Esophagus mucosa (tissue), 1 donor: ENCODE data around the gene HOXB7. TPM values are rescaled to one million over a fixed set of nuclear protein-coding genes. Genes with fewer than 3 reads are reported as not detected.

Experiments used
- ATAC-seq: fragments of 200-7000 bp; cut with Tn5 transposase; one replicate; pipeline ENCODE4 v1.9.1; 2020
- total RNA-seq: library from RNA; stranded (reverse); gene quantifications from one replicate; pipeline ENCODE4 v1.2.4, GENCODE V29; 2023
- donor health status: DM: yes; HTN: yes; CAD: no.

The HOXB7 gene
- total RNA-seq, 1 donor from 2014 or later = 2.1 TPM

DNA sequence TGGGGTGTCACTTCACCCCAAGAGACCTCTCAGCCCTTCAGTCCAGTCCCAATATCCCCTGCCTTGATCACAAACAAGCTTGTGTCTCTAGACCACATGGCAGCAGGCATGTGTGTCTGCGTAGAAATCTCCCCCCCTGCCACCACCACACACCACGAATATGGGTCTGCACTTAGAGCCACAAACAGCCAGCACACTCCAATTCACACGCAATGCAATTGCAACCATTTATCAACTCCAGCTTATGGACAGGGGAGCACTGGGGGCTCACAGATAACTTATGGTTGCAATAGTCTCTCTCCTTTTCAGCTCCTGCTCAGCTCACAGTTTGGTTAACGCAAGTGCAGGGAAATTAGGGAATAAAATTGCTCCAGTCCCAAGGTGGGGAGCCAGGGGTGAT, 12.8 kb upstream of the HOXB7 start:
- ATAC-seq = no peak

DNA sequence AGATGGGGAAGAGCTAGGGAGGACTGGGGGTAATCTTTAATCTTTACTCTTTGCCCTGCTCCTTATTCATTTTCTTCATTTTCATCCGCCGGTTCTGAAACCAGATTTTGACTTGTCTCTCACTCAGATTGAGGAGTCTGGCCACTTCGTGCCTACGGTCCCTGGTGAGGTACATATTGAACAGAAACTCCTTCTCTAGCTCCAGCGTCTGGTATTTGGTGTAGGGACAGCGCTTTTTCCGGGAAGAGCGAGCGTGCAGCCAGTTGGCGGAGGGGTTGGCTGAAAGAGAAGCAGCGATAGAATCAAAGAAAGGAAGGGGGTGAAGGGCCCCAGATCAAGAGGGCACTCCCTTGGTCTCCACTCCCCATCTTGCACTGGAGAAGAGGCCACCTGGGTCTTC, 12.0 kb upstream of the HOXB7 start:
- ATAC-seq = no peak

DNA sequence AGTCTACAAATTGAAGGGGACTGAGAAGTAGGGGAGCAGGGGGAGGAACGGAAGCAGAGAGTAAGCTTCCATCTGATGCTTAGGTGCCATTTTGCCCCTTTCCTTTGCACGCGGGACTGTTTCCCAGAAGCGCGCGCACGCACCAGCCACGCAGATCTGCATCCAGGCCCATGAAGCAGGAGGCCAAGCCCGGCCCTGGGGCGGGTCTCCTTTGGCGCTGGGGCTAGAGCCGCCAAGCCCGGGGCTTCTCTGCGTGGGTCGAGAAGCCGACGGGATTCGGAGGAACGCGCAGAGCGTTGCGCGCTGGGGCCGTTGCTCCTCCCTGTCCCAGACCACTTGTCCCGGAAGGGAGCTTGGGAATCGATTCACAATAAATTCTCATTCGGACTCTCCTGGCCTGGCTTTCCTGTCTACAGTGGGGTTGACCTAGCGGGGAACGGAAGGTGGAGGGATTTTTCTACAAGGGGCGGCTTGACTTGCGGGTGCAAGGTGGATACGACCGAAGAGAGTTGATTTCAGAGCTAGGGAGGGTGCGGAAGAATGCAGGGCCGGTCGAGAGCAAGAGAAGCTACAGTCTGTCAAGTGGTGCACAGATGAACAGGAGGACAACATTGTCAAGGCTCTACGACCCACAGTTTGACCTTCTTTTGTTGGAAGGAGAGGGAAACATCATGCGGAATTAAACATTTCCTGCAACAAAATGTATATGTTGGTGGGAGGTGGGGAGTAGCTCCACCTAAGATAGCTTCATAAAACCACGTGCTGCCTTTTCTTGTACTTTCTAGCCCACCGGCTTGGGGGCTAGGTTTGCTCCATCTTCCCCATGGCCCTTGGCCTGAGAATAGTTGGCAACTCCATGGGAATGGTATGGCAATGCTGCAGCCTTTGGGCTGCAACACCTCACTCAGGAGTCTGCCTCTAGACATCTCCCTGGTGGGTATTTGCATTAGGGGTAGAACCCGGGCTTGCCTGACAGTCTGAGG, 10.9 kb upstream of the HOXB7 start:
- ATAC-seq = no peak

DNA sequence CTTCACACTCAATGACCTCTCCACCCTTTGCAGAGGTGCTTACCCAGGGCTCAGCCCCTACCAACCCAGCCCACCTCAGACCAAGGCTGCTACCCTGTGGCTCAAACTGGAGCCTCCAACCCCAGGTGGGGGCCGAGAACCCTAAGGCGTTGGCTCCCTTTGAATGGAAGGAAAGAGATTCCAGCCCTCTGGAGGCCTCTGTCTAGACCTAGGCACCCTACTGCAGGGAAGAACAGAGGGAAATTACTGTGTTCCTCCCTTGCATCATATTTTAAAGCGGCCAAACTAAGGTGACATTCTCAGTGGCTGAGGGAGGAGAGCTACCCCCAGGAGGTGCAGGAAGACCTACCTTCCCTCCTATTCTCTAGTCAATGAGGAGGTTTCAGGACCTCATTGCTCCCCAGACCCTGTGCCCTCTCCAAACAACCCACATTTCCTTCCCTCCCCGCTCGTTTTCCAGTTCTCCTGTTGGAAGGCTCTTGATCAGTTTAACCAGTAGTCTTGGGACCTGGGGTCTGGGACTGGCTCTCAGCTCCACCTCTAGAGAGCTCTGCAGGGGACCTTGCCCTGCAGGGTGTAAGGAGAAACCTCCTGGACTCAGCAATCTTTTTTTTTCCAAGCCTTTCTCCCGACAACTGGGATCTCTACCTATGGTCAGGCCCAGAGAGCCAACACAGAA, 9.8 kb upstream of the HOXB7 start:
- no peak for ATAC-seq

DNA sequence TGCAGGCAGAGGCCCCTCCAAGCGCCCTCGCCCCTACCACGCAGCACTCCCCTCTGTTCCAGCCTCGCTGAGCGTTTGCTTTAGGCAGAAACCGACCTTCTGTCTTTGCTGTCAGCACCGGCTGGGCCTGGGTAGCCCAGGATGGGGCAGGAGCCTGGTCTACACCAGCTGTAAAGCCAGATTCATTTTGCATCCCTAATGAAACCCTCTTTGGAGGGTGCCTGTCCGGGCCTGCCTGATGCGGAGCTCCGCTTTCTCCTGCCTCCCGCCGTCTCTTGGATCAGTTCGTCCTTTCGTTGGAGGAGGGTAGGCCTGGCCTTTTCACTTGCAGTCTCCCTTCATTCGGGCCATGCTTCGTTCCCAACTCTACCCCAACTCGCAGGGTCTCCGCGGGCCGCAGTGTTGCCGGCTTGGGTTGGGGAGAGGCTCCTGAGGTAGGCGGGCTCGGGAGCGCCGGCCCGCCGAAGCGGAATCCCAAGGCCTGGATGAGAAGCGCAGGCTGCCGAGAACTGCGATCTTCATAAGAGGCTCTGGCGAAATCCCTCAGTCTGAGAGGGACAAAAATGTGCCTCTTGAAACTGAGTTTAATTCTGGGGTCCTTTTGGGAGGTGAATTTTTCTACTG, 9.1 kb upstream of the HOXB7 start:
- no peak for ATAC-seq

DNA sequence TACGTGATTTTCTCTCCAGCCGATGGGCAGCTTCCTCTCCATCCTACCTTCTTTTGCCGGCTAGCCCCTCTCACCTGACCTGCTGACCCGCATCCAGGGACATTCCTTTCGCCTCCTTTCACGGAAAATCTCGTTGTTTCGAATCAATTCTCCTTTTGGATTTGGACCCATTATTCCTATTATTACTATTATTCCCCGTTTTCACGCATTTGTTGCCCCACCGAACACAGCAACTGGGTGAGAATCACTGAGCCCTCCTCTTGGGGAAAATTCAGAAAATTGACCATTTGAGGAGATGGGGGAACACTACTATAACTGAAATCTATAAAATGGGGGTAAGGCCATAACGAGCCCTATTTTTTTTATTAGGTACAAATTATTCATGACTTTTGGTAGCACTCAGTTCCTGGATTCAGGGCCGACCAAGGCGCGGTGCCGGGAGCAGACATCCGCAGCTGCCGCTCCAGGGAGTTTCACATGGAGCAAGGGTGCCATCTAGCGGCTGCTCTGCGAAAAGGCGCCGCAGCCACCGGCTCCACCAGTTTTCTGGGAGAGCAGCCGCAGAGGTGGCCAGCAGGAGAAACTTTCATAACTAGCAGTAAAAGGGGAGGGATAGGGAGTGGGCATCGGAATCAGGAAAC, 7.6 kb upstream of the HOXB7 start:
- peak; percentile 85 for ATAC-seq

DNA sequence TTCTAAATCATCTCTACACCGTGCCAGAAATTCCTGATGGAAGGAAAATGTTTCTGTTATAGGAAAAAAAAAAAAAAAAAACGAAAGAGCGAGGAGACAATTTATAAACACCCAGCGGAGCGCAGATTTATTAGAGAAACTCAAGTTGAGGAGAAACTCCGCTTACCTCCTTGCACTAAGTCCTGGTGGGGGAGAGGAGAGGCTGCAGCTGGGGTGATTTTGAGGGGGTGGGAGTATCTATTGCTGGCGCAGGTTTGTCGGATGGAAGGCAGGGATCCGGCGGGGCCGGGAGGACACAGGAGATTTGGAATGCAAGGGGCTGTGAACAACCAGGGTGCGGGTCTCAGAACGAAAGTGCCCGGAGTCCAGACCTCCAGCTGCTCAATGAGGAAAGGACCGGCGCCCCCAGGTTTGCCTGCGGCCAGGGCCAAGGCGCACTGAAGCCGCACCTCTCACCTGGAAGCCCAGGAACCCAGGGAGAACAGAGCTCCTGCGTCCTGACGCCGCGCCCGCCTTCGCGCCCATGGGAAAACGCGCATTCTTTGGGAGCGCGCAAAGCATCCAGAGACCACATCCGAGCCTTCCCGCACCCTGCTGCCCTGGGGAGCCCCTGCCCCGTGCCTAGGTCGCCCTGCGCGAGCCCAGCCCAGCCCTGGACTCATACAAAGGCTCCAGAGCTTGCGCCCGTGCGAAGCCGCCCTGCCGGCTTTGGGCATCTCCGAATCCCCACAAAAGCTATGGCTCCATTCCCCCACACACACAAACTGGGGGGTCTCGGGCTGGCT, 6.8 kb upstream of the HOXB7 start:
- ATAC-seq = peak; percentile 16

DNA sequence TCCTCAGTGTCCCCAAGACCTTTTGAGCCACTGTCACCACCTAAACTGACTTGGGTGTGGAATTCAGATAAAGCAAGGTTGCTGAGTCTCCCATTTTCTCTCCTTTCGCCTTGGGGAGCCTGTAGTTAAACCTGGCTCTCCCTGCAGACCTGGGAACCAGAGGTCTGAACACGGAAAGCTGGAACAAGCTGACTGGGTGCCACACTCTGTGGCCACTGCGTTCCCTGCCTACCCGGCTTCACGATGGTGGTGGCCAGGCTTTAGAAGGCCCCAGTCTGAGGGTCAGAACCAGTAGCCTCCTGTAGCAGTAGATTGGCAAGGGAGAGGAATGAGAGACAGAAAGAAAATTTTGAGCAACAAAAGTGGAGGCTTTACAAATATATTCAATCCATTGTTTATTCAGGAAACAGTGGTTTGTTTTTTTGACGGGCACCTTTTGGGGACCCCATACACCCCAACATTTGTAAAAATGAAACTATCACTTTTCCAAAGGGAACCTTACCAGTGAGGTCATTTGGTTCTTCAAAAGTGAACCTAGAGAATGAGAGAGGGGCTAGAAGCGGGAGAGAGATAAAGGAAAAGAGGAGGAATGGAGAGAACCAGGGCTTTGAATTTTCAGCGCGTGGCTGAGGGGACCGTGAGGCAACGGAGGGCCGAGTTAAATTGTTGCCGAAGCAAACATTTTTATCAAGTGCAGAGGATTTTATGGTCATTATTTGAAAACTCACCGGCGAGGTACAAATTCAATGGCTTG, 6.1 kb upstream of the HOXB7 start:
- no peak for ATAC-seq

DNA sequence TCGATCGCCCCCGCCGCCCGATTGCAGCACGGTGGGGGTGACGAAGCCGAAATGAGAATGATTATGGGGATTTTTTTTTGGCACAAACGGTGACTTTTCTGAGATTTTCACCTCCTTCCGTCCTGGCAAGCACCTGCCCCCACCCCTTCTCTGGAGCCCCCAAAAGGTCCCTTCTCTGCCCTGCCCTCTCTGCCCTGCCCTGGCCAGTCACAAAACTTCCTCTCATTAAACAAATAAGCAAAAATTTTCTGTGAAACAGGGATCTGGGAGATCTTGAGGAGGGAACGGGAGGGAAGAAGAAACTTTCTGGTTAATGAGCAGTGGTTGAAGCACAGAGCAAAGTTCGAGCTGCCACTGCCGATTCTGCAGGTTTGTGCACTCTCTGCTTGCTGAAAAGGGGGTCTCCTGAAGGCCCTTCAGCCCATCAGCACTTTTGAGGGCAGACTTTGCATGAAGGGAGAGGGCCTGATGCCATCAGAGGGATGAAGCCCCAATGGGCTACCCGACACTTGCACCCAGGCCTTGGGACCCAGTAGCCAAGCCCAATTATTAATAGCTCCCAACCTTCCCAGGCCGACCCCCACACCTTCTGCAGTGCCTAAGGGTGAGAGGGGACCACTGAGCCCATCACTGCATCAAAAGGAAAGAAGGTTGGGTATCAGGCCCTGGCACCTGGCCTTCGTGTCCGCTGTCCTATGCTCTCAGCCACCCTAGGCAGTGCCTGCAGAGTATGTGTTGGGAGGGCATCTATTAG, 5.3 kb upstream of the HOXB7 start:
- no peak for ATAC-seq

DNA sequence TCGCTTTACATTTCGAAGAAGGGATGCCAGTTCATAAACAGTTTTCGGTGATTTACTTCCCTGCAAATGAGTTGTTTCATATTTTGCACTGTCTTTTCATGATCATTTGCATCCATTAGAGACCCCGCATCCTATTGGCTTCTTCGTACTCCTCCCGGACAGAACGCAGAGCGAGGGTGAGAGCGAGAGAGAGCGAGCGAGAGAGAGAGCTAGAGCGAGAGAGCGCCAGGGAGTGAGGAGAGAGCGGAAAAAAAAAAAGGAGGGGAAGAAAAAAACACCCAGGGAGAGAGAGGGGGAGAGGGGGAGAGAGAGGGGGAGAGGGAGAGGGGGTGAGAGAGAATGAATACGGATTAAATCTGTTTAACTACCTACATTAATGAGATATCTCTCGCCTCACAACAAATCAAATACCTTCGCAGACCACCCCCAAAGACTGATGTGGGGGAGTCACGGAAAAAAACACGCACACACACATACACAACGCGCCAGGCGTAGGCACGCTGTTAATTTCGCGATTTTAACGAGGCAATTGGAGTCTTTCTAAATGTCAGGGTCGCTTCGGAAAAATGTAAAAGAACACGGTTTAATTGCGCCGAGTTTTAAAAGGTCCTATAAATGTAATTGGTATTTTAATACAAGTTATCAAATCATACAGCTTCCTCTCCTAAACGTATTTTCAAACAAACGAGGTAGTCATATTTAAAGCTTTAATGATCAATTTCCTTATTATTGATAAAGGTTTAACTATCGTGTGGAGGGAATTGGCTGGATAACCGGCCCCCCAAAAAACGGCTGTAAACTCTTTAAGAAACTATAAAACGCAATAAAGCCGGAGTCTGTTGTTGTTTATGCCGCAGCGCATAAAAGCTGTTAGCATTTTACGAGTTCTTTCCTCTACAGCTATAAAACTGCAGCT, 4.5 kb upstream of the HOXB7 start, which contains the start of gene HOXB8:
Gene HOXB8, minus strand, starts transcription at position 246 of the 916 bp plus-strand sequence. CDS start 588 bp downstream, outside the sequence.
- ATAC-seq = no peak

DNA sequence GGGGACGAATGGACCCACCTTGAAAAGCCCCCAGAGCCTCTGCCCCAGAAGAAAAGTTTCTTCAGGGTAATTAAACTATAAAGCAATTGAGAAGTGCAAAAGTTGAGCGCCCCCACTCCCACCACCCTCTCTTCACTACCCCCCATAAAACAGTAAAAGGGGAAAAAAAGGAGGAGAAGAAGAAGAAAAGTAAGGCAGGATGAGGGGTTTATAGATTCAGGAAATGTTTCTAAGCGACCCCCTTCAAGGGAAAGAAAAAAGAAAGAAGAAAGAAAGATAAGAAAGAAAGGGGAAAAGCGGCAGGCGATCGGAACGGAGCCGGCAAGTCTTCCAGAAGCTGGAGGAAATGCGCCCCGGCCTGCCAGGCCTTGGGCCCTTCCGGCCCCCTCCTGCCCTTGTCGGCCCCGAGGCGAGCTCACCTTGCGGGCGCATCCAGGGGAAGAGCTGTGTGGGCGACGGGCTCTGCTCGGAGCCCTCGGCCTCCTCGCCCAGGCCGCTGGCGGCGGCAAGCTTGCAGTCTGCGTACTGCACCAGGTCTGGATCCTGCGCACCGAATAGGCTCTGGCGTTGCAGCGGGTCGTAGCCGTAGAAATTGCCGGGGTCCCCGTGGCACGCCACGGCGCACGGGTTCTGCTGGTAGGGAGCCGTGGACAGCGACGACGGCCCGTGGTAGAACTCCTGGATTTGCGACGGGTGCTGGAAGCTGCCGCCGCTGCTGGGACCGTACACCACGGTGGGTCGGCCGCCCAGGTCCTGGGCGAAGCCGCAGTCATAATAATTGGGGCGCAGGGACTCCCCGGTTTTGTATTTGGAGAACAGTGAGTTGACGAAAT, 3.3 kb upstream of the HOXB7 start:
- ATAC-seq = no peak

DNA sequence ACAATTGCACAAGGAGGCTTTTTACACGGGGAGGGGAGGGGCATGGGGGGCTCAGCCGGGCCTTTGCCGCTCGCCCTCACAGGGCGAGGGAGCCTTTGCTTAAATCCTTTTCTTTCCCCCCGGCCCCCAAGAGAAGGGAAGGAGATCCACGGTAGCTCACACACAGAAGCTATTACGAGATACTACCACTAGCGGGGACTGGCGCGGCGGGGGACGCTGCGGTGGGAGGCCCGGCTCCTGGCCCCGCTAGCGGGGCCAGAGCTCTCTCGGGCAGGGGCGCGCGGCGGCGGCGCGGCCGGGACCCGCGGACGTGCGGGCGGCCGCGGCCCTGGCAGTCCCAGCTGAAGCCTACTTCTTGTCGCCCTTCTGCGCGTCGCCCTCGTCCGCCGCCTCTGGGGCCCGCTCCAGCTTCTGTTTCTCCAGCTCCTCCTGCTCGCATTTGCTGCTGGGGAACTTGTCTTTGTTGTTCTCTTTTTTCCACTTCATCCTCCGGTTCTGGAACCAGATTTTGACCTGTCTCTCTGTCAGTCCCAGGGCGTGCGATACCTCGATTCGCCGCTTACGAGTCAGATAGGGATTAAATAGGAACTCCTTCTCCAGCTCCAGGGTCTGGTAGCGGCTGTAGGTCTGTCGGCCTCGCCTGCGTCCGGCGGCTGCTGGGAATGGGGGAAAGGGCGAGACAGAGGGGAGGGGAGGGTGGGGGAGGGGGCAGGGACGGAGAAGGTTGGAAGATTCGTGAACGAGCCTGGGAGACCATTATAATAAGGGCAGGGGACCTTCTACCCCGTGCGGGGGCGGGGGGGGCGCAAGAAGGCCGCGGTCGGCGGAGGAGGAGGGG, 2.3 kb upstream of the HOXB7 start:
- ATAC-seq = no peak

DNA sequence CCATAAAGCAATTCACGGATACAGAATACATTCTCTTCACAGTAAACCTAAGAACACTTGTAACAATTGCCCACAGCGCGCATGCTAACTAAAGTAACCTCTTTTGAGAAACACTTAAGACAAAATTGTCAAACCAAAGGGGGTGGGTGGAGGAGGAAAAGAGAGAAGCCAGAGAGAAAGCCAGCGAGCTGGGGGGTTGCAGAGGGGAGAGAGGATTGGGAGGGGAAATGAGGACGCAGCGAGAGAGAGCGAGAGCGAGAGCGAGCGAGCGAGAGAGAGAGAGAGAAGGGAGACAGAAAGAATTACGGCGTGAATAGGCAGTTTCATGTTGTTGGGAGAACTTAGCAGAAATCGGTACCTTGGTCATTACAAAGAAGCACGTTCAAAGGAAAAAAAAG, 1.6 kb upstream of the HOXB7 start:
- ATAC-seq = no peak

DNA sequence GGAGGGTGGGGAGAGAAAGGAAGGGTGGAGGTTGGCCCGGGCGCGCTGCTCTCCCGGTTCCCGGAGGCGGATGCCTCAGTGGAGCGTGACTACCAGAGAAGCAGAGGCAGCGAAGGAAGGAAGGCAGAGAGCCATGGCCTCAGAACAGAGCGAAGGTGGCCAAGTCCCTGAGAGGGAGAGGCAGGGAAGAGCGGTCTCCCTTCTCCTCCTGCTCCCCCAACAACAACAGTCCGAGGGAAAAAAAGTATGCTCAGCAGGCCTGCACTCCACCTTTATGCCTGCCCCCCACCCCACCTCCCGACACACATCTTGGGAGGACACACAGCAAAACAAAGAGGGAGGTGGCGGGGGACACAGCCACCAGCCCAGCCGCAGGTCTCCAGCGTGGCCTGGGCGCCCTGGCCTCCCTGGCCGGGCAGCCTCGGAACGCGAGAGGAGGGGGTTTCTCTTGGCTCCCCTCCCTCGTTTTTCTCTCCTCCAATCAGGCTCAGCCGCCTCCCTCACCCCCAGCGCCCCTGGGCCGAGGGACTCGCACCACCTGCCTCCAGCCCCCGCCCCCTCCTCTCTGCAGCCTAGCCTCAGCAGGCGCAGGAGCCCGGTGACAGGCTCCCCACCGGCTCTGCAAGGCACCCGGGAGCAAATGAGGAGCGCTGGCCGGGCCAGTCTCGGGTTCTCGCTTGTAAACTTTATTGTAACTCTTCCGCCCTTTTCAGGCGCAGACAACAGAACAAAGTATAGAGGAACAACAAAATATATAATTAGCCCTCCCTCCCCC, 1.1 kb upstream of the HOXB7 start:
- no peak for ATAC-seq

DNA sequence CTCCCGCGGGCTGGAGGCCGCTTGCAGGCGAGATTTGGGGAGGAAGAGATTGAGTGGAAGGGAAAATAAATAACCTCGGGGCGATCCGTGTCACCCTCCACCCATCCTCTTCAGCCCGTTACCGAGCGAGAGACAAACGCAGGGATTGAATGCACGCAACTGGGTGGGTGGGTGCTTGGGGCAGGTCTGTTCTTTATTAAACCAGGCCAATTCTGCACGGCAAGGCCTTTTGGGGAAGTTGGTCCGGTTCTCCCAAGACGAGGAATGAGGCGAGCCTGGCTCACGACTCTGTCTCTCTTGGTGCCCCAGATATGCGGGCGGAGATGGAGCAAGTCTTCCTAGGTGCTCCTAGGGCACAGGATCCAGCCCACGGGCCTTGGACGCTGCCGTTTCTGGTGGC, 396 bp upstream of the HOXB7 start:
- no peak for ATAC-seq

DNA sequence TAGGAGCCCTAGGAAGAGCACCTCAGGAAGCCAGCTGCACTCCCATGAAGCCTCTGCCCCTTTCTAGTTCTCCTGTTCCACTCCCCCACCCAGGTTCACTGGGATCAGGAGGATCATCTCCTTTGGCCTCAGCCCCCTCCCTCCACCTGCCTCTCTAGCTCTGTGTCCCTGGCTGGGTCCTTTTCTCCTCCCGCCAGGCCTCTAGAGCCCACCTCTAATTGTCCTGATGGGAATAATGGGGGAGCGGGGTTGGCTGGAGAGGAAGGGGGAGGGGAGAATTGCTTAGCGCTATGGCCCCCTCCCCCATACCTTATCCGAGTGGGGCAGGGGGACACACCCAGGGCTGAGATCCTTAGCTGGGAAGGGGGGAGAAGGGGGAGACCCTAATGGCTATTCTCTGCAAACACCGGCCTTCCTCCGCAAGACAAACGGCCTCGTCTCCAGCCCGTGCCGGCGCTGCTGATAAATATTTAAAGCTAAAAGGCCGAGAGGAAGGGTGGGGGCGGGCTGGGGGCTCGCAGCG, 997 bp downstream of the HOXB7 start:
- no peak for ATAC-seq
